HEK293 (cell line): ENCODE results near the gene WDR36.

ENCODE experiments used
- CTCF ChIA-PET: fragments of 350-600 bp; formaldehyde crosslinking; extraction: SDS; loops from one replicate; lab custom pipeline; 2021; ENCODE audit warnings: antibody characterized with exemption; lab: Yijun Ruan, JAX
- POLR2A ChIA-PET: fragments of 300-600 bp; formaldehyde crosslinking; extraction: SDS; loops from one replicate; lab custom pipeline; 2020; ENCODE audit warnings: antibody characterized with exemption, inconsistent platforms; lab: Yijun Ruan, JAX
- H3K27ac ChIP-seq: fragments of 200-500 bp; sonication (Bioruptor generic); 2 replicates; pipeline ENCODE4 v1.5.1; 2014; ENCODE audit warnings: low read depth, low read length, control low read depth, inconsistent platforms; ENCODE audit errors: extremely low read depth
- H3K36me3 ChIP-seq, 2 experiments: fragments of 200-500 bp in 1 of 2; sonication (Bioruptor generic) in 1 of 2; 1 replicate in 1 of 2; 2 replicates in 1 of 2; pipeline ENCODE4 v1.5.1; 2014 to 2017; ENCODE audit warnings: inconsistent platforms in 2 of 2, low read length in 2 of 2; ENCODE audit not compliant: control insufficient read depth in 2 of 2, insufficient read depth in 1 of 2
- H3K4me1 ChIP-seq: fragments of 200-500 bp; sonication (Bioruptor generic); 2 replicates; pipeline ENCODE4 v1.5.1; 2014; ENCODE audit warnings: mild to moderate bottlenecking, low read length, inconsistent platforms; ENCODE audit not compliant: control insufficient read depth, insufficient read depth
- H3K4me3 ChIP-seq: 2 replicates; pipeline ENCODE4 v1.5.1; 2011; ENCODE audit warnings: low read depth, mild to moderate bottlenecking, control low read depth, low read length, moderate library complexity
- H3K9me3 ChIP-seq: fragments of 200-500 bp; sonication (Bioruptor generic); 2 replicates; pipeline ENCODE4 v1.5.1; 2014; ENCODE audit warnings: low read depth, low read length, inconsistent platforms; ENCODE audit not compliant: control insufficient read depth, insufficient read depth
- BCL11A ChIP-seq: fragments of 450-650 bp; formaldehyde crosslinking; IDR thresholded peaks from 2 replicates; pipeline ENCODE4 v1.5.1; 2016; ENCODE audit warnings: low read depth, missing biosample characterization, missing genetic modification characterization
- BCL11B ChIP-seq: fragments of 450-650 bp; formaldehyde crosslinking; IDR thresholded peaks from 2 replicates; pipeline ENCODE4 v1.5.1; 2016; ENCODE audit warnings: low read depth, missing biosample characterization, missing genetic modification characterization
- GFI1B ChIP-seq: fragments of 450-650 bp; formaldehyde crosslinking; IDR thresholded peaks from 2 replicates; pipeline ENCODE4 v1.5.1; 2016; ENCODE audit warnings: missing biosample characterization, missing genetic modification characterization
- PATZ1 ChIP-seq: fragments of 450-650 bp; formaldehyde crosslinking; IDR thresholded peaks from 2 replicates; pipeline ENCODE4 v1.5.1; 2016; ENCODE audit warnings: missing biosample characterization, missing genetic modification characterization
- PRDM1 ChIP-seq: fragments of 450-650 bp; formaldehyde crosslinking; IDR thresholded peaks from 2 replicates; pipeline ENCODE4; 2016; ENCODE audit warnings: missing biosample characterization, missing genetic modification characterization
- PRDM6 ChIP-seq: fragments of 450-650 bp; formaldehyde crosslinking; IDR thresholded peaks from 2 replicates; pipeline ENCODE4 v1.5.1; 2017; ENCODE audit warnings: missing biosample characterization, missing genetic modification characterization
- SALL2 ChIP-seq: fragments of 450-650 bp; formaldehyde crosslinking; IDR thresholded peaks from 2 replicates; pipeline ENCODE4 v1.5.0; 2017; ENCODE audit warnings: missing biosample characterization, mild to moderate bottlenecking, missing genetic modification characterization, borderline replicate concordance
- TRIM28 ChIP-seq: IDR thresholded peaks from 2 replicates; pipeline ENCODE4 v1.6.1; 2011; ENCODE audit warnings: low read length, control low read depth, borderline replicate concordance
- ZBTB6 ChIP-seq: fragments of 450-650 bp; formaldehyde crosslinking; IDR thresholded peaks from 2 replicates; pipeline ENCODE4 v1.5.1; 2017; ENCODE audit warnings: missing biosample characterization, missing genetic modification characterization
- ZBTB8A ChIP-seq: fragments of 450-650 bp; formaldehyde crosslinking; IDR thresholded peaks from 2 replicates; pipeline ENCODE4 v1.5.1; 2016; ENCODE audit warnings: missing biosample characterization, missing genetic modification characterization
- ZNF184 ChIP-seq: fragments of 450-650 bp; IDR thresholded peaks from 2 replicates; pipeline ENCODE4 v1.5.1; 2018; ENCODE audit warnings: missing biosample characterization, mild to moderate bottlenecking, missing genetic modification characterization
- ZNF2 ChIP-seq: fragments of 450-650 bp; formaldehyde crosslinking; IDR thresholded peaks from 2 replicates; pipeline ENCODE4 v1.5.1; 2016; ENCODE audit warnings: missing biosample characterization, missing genetic modification characterization
- ZNF214 ChIP-seq: fragments of 450-650 bp; formaldehyde crosslinking; IDR thresholded peaks from 2 replicates; pipeline ENCODE4 v1.5.1; 2017; ENCODE audit warnings: missing biosample characterization, mild to moderate bottlenecking, missing genetic modification characterization, borderline replicate concordance
- ZNF239 ChIP-seq: fragments of 450-650 bp; formaldehyde crosslinking; IDR thresholded peaks from 2 replicates; pipeline ENCODE4 v1.5.1; 2016; ENCODE audit warnings: missing biosample characterization, missing genetic modification characterization
- ZNF292 ChIP-seq: fragments of 450-650 bp; formaldehyde crosslinking; IDR thresholded peaks from 2 replicates; pipeline ENCODE4 v1.5.1; 2016; ENCODE audit warnings: low read depth, missing biosample characterization, missing genetic modification characterization, borderline replicate concordance
- ZNF391 ChIP-seq: fragments of 450-650 bp; formaldehyde crosslinking; IDR thresholded peaks from 2 replicates; pipeline ENCODE4 v1.5.1; 2016; ENCODE audit warnings: low read depth, missing biosample characterization, missing genetic modification characterization, borderline replicate concordance
- ZNF394 ChIP-seq: fragments of 450-650 bp; formaldehyde crosslinking; IDR thresholded peaks from 2 replicates; pipeline ENCODE4 v1.5.1; 2016; ENCODE audit warnings: missing biosample characterization, missing genetic modification characterization, mild to moderate bottlenecking, moderate library complexity, borderline replicate concordance
- ZNF473 ChIP-seq: fragments of 450-650 bp; formaldehyde crosslinking; IDR thresholded peaks from 2 replicates; pipeline ENCODE4 v1.5.1; 2017; ENCODE audit warnings: missing biosample characterization, missing genetic modification characterization
- ZNF48 ChIP-seq: fragments of 450-650 bp; formaldehyde crosslinking; IDR thresholded peaks from 2 replicates; pipeline ENCODE4 v1.5.1; 2016; ENCODE audit warnings: missing biosample characterization, missing genetic modification characterization
- ZNF488 ChIP-seq: fragments of 450-650 bp; formaldehyde crosslinking; IDR thresholded peaks from 2 replicates; pipeline ENCODE4 v1.5.1; 2016; ENCODE audit warnings: missing biosample characterization, missing genetic modification characterization
- ZNF510 ChIP-seq: fragments of 450-650 bp; formaldehyde crosslinking; IDR thresholded peaks from 2 replicates; pipeline ENCODE4 v1.5.1; 2018; ENCODE audit warnings: mild to moderate bottlenecking, missing genetic modification characterization, missing biosample characterization; ENCODE audit not compliant: insufficient replicate concordance
- ZNF561 ChIP-seq: fragments of 450-650 bp; IDR thresholded peaks from 2 replicates; pipeline ENCODE4 v1.5.1; 2018; ENCODE audit warnings: missing biosample characterization, missing genetic modification characterization, borderline replicate concordance
- ZNF580 ChIP-seq: fragments of 450-650 bp; formaldehyde crosslinking; IDR thresholded peaks from 2 replicates; pipeline ENCODE4 v1.5.1; 2016; ENCODE audit warnings: missing biosample characterization, missing genetic modification characterization
- ZNF624 ChIP-seq: fragments of 450-650 bp; formaldehyde crosslinking; IDR thresholded peaks from 2 replicates; pipeline ENCODE4 v1.5.1; 2017; ENCODE audit warnings: missing biosample characterization, missing genetic modification characterization
- ZNF654 ChIP-seq: fragments of 450-650 bp; formaldehyde crosslinking; IDR thresholded peaks from 2 replicates; pipeline ENCODE4 v1.5.1; 2016; ENCODE audit warnings: low read depth, missing biosample characterization, missing genetic modification characterization
- ZNF692 ChIP-seq: fragments of 450-650 bp; formaldehyde crosslinking; IDR thresholded peaks from 2 replicates; pipeline ENCODE4 v1.5.1; 2016; ENCODE audit warnings: missing biosample characterization, missing genetic modification characterization
- ZNF768 ChIP-seq: fragments of 450-650 bp; formaldehyde crosslinking; IDR thresholded peaks from 2 replicates; pipeline ENCODE4 v1.5.1; 2018; ENCODE audit warnings: missing biosample characterization, mild to moderate bottlenecking, missing genetic modification characterization
- ZNF791 ChIP-seq: fragments of 450-650 bp; formaldehyde crosslinking; IDR thresholded peaks from 2 replicates; pipeline ENCODE4 v1.5.1; 2016; ENCODE audit warnings: missing biosample characterization, missing genetic modification characterization
- ZNF792 ChIP-seq: fragments of 450-650 bp; formaldehyde crosslinking; IDR thresholded peaks from 2 replicates; pipeline ENCODE4 v1.5.1; 2016; ENCODE audit warnings: missing biosample characterization, missing genetic modification characterization
- ZSCAN16 ChIP-seq: fragments of 450-650 bp; formaldehyde crosslinking; IDR thresholded peaks from 2 replicates; pipeline ENCODE4 v1.5.1; 2016; ENCODE audit warnings: missing biosample characterization, missing genetic modification characterization

The WDR36 gene

GRCh38 chr5:111167551-111167950 lies 75.4 kb downstream of the WDR36 start:
- no peaks in the 10 kb centered on the region for H3K9me3 ChIP-seq
- POLR2A ChIA-PET: no interaction called here
- TF ChIP-seq ZNF624 (tag by site-specific recombination) (no peak), TRIM28 (no peak), GFI1B (tag by site-specific recombination) (no peak), ZNF488 (tag by site-specific recombination) (no peak), ZNF792 (no peak), ZNF394 (tag by site-specific recombination) (no peak), ZNF292 (tag by site-specific recombination) (no peak), PRDM6 (tag by site-specific recombination) (no peak), ZNF391 (tag by site-specific recombination) (no peak), BCL11A (tag by site-specific recombination) (no peak), ZBTB6 (no peak), ZNF48 (tag by site-specific recombination) (no peak)
- TF ChIP-seq, all 188 proteins: peak for 0
- Histone ChIP-seq H3K4me3 (no peak overlapping the region), H3K27ac (no peak overlapping the region), H3K4me1 (peaks cover 2% of the 10 kb centered on the region; the same call in 1 of the 2 replicates), H3K36me3 (no peaks in the 10 kb centered on the region)
- CTCF ChIA-PET: no interaction called here

GRCh38 chr5:111168608-111169007 lies 76.5 kb downstream of the WDR36 start:
- TF ChIP-seq ZNF292 (tag by site-specific recombination): no peak
- no peak for TF ChIP-seq BCL11B
- TF ChIP-seq ZNF654 (tag by site-specific recombination): no peak
- TF ChIP-seq ZNF239 (tag by site-specific recombination): no peak
- TF ChIP-seq ZNF473: no peak
- no peak for TF ChIP-seq ZNF561 (tag by site-specific recombination)
- TF ChIP-seq PATZ1: no peak
- no peak for TF ChIP-seq ZNF580 (tag by site-specific recombination)
- TF ChIP-seq ZBTB8A (tag by site-specific recombination): no peak
- TF ChIP-seq ZNF791 (tag by site-specific recombination): no peak
- TF ChIP-seq PRDM1 (tag by site-specific recombination): no peak
- TF ChIP-seq ZNF184 (tag by site-specific recombination): no peak
- TF ChIP-seq ZNF692 (tag by site-specific recombination): no peak
- TF ChIP-seq SALL2 (tag by site-specific recombination): no peak
- TF ChIP-seq ZNF214 (tag by site-specific recombination): no peak
- TF ChIP-seq ZNF510 (tag by site-specific recombination): no peak
- no peak for TF ChIP-seq ZNF2 (tag by site-specific recombination)
- TF ChIP-seq ZSCAN16 (tag by site-specific recombination): no peak
- TF ChIP-seq ZNF768 (tag by site-specific recombination): no peak
- Histone ChIP-seq H3K9me3 (no peaks in the 10 kb centered on the region), H3K4me3 (no peak overlapping the region), H3K27ac (no peak overlapping the region), H3K4me1 (peaks cover 3% of the 10 kb centered on the region; the same call in 1 of the 2 replicates), H3K36me3 (no peaks in the 10 kb centered on the region)
- POLR2A ChIA-PET: no interaction called here
- CTCF ChIA-PET: interaction anchor here (0.5 kb wide), 1 partner anchor 98 kb away, joined by 3 read pairs; no protein-coding TSS in a partner anchor
